Activated gamma-delta T cell treated with anti-CD3 and anti-CD28 coated beads, Interleukin-2, amount 50 U/mL, for 16 hours (primary cell): ENCODE measurements around the gene OBP2B.
"Not testable (repeated sequence)": the region's sequence is repeated elsewhere in the genome, so short reads cannot be mapped to it uniquely, and the experiment has no call there.

Source experiments
- DNase-seq: peaks from one replicate; pipeline ENCODE4 v3.0.0-alpha.2; 2020; ENCODE audit warnings: low read depth

OBP2B gene, protein sequence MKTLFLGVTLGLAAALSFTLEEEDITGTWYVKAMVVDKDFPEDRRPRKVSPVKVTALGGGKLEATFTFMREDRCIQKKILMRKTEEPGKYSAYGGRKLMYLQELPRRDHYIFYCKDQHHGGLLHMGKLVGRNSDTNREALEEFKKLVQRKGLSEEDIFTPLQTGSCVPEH

DNA sequence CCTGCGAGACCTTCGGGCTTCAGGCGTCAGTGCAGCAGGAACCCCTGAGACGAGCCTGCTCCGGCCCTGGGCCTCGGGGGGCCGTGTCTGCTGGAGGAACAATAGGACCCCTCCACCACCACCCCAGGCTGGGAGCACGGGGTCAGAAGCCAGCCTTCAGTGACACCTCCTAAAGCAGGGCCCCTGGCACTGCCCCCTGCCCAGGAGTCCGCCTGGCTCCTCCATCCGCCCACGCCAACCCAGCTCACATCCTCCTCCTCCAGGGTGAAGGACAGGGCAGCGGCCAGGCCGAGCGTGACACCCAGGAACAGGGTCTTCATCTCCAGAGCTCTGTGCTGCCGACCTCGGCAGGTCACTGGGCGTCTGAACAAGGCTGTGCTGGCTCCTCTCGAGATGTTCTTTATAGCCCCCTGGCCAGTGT, at the start of gene OBP2B:
OBP2B (minus strand) TSS at position 371 of the 421 bp plus-strand sequence; CDS start at position 320, 51 bp downstream.
- not testable (repeated sequence) for DNase-seq

DNA sequence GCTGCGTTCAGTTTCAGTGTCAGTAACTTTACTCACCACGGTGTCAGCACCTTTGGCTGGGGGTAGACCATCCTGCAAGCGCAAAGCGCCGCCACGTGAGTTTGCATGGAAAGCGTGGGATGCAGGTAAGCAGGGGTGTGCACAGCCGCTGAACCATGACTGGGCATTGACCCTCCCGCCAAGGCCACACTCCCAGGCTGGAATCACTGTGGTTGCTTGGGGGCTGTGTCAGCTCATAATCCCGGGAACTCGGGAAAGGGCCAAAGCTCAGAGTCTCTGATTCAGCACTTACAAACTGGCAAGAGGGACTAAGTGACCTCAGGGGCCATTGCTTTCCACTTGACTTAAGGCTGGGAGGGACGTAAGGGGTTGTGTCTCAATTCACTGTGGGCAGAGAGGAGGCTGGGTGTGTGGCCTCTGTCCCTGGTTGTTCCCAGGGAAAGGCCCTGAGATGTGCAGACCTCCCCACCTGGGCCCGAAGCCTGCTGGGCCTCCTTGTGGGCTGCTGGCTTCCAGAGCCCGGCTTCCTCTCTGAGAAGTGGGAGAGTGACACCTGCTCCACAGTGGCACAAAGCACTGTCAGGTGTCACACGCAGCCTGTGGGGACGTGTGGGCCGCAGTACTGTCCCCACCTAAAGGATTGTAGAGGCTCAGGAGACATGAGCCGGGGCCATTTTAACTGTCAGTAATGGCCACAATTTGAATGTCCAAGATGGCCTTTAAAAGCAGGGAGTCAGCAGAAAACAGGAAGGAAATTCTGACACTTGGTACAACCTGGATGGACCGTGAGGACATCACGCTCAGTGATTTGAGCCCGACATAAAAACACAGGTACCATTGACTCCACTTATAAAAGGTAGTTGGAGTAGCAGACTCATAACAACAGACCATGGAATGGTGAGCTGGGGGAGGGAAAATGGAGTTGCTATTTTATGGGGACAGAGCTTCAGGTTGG, 49.3 kb upstream of the OBP2B start:
- DNase-seq, result no peak

DNA sequence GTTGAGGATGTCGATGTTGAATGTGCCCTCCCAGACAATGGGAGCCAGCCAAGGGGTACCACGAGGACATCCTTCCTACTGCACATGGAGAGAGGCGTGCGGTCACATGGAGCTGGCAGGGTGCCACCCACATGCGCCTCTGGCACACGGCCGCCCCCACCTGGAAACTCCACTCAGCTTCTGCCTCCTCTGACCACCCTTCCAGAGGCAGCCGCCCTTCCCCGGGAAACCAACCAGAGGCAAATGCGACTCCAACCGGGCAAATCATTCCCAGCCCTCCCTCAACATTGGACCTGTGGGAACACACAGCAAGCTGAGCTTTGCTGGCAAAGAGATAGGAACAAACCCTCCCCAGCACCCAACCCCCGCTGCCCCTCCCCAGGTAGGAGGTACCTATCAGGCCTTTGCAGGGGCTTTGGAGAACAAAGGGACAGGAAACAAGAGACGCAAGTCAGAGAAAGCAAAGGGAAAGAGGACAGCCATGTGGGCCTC, 48.5 kb upstream of the OBP2B start:
- no peak for DNase-seq

DNA sequence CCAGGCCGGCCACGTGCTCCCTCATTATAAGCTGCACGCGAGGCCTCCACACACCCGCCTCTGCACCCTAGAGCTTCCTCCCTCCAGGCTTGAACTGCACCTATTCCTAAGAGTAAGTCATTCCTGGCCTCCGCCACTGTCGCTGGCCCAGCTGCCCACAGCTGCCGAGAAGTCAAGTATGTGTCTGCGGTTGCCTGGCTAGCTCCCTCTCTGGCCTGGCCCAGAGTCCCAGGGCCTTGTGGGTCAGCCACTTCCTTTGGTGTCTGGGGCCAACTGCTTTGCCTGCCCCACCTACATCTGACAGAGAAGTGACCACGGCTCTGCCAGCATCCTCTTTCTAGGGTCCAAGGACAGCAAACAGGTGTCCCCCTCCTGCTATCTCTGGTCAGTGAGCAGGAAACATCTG, 47.6 kb upstream of the OBP2B start:
- no peak for DNase-seq

DNA sequence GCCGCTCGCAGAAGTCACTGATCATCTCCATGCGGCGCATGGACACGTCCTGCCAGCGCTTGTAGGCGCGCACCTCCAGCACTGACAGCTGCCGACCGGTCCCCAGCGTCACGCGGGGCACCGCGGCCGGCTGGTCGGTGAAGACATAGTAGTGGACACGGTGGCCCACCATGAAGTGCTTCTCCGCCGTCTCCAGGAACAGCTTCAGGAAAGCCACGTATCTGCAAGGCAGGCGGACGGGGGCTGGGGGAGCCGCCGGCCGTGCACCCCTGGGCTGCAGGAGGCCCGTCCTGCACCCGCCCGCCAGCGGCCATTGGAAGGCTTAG, 47.0 kb upstream of the OBP2B start:
- no peak for DNase-seq

DNA sequence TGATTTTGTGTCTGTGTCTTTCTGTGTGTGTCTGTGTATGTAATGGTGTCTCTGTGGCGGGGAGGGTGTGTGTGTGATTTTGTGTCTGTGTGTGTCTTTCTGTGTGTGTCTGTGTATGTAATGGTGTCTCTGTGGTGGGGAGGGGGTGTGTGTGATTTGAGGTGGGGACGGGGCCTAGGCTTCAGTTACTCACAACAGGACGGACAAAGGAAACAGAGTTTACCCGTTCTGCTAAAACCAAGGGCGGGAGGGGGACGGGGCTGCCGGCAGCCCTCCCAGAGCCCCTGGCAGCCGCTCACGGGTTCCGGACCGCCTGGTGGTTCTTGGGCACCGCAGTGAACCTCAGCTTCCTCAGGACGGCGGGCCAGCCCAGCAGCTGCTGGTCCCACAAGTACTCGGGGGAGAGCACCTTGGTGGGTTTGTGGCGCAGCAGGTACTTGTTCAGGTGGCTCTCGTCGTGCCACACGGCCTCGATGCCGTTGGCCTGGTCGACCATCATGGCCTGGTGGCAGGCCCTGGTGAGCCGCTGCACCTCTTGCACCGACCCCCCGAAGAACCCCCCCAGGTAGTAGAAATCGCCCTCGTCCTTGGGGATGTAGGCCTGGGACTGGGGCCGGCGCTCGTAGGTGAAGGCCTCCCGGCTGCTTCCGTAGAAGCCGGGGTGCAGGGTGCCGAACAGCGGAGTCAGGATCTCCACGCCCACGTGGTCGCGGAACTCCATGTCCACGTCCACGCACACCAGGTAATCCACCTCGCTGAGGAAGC, 46.5 kb upstream of the OBP2B start:
- no peak for DNase-seq

DNA sequence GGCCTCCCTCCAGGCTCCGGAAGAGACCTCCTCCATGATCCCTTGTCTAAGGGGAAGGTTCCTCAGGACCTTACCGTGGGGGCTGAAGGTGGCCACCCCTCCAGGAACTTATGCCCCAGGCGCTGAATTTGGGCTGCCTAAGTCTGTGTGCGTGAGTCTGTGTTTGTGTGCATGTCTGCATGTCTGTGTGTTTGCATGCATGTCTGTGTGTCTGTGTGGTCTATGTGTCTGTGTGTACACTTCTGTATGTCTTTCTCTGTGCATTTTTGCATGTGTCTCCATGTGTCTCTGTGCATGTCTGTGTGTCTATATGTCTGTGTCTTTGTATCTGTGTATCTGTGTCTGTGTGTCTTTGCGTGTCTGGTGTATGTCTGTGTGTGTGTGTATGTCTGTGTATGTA, 45.4 kb upstream of the OBP2B start:
- DNase-seq, result no peak

DNA sequence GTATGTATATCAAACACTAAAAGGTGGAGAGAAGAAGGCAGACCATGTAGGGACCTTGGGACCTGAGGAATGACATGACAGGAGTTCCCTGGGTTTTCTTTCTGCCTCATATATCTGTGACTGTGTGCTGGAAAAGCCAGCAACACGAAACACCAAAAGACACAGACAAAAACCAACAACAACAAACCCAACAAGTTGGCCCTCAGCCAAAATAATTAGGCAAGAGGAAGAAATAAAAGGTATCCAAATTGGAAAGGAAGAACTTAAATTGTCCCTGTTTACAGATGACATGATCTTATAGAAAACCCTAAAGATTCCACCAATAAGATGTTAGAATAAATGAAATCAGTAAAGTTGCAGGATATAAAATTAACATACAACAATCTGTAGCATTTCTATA, 44.2 kb upstream of the OBP2B start:
- DNase-seq, result no peak

DNA sequence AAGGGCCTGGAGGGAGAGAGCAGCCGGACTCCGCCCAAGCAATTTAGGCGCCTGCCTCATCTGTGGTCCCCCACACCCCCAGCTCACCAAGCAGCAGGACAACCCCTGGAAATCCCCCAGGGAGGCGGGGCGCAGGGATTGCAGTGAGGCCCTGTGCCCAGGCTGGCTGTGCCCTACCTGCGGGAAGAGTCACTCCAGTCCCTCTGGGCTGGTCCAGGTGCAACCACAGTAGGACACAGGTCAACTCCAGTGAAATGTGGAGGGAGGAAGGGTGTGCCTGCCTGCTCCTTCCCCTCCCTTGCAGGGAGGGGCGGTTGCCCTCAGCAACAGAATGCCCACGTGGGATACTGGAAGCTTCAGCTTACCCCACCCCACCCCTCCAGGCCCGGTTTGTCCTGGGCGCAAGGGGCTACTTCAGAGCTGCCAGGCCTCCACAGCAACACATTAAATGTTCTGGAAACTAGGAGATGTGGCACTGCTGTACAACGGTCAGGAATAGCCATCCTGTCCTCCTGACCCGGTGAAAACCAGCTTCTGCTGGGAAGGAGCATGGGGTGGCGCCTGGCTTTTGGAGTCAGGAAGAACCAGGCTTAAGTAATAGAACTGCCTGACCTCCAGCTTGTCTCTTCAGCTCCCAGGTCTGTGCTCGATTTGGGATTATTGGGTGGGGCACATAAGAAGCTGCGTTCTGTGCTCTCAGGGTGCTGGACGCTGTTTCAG, 43.4 kb upstream of the OBP2B start:
- DNase-seq, result no peak

DNA sequence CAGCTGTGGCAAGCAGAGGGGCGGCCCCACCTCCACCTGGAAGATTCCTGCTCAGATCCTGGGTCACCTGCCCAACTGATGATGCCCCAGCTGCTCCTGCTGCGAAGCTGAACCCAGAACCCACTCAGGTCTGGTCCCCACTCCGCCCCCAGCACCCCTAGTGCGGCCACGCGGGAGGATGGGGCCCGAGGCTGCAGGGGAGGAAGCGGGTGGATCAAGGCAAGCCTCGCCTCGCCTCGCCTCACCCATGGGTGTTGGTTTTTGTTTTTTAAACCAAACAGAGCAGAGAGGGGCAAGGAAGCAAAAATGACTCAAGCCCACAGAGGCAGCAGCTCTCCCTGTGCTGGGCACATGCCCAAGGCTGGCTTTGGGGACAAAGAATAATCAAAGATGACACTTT, 42.7 kb upstream of the OBP2B start:
- no peak for DNase-seq

DNA sequence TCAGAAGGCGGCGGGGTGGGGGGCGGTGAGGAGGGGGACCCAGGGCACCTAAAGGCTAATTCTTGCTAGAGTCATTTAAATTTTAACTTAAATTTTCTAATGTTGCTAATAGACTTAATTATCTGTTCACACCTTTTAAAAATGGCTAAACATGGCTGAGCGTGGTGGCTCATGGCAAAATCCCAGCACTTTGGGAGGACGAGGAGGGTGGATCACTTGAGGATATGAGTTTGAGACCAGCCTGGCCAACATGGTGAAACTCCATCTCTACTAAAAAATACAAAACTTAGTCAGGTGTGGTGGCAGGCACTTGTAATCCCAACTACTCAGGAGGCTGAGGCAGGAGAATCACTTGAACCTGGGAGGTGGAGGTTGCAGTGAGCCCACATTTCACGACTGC, 42.2 kb upstream of the OBP2B start:
- not testable (repeated sequence) for DNase-seq

DNA sequence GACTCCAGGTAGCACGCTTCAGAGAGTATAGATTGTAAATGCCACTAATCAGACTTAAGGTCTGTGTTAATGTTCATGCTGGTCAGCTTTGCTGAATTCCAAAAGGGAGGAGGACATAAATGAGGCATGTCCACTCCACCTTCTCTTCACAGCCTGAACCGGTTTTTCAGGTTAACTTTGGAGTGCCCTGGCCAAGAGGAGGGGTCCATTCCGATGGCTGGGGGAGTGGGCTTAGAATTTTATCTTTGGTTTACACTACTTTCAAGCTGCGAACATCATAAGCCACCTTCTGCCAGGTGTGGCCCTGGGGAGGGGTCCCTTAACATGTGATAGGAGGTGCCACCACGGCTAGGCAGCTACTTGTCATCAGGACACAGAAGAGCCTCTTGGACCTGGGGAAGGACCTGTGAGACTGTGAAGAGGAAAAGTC, 41.7 kb upstream of the OBP2B start:
- DNase-seq, result no peak

DNA sequence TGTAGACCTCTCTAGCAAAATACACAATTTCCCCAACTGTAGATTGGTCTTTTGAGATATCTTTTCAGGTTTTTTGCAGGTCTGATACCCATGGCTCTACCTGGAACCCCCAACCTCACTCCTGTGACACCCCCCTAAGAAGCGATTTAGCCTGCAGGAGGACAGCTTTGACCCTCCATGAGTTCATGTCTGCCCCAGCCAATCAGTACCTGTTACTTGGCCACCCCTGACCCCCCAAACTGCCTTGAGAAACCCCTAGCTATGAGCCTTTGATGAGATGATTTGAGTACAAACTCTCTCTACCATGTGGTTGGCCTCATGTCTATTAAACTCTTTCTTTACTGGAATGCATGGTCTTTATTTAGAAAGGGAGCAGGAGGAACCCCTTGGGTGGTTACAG, 40.3 kb upstream of the OBP2B start:
- no peak for DNase-seq

DNA sequence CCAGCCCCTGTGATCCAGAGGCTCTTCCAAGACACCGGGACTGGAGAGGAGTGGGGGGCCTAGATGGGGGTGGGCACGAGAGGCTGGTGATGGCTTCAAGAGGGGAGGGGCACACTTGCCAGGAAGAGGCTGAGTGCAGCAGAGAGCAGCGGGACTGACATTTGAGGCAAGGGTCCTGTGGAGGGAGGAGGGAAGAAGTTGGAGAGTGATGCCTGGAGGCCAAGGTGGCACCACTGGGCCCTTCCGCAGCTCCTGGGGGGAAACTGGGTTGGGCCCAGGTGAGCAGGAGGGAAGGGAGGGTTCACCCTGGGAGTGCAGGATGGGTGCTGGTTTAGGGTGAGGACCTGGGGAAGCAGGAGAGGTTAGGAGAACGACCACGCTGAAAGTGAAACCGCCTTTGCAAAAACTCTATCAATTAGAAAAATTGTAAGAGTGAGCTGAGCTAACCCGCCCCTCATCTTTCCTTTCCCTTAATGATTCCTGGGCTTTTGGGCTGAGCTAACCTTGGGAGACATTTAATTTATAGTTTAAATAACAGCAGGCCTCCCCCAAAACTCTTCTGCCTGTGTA, 39.8 kb upstream of the OBP2B start:
- no peak for DNase-seq

DNA sequence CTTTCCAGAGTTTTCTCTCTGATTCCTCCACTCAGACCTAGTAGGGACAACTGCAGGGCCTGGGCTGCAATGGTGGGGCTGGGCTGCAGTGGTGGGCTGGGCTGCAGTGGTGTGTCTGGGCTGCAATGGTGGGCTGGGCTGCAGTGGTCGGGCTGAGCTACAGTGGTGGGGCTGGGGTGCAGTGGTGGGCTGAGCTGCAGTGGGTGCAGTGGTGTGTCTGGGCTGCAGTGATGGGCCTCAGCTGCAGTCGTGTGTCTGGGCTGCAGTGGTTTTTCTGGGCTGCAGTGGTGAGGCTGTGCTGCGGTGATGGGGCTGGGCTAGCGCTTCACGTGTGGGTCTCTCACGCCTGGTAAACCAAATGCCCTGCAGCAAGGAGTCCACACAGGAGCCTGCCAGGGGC, 38.6 kb upstream of the OBP2B start:
- no peak for DNase-seq

DNA sequence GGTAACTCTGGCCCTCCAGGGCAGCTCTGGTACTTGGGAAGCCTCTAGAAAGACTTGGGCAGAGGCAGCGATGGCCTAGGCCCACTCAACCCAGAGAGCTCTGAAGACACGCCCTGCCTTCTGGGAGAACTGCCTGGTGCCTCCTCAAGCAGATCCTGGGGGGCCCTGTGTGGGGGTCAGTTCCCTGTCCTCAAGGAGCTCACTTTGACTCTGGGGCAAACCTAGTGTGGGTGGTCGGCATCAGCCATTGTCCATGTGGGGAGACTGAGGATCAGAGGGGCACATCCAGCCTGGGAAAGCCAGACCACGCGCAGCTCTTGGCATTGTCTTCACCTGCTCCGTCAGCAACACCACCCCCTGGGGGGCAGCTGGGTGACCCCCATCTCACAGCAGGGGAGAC, 37.9 kb upstream of the OBP2B start:
- DNase-seq, result no peak

DNA sequence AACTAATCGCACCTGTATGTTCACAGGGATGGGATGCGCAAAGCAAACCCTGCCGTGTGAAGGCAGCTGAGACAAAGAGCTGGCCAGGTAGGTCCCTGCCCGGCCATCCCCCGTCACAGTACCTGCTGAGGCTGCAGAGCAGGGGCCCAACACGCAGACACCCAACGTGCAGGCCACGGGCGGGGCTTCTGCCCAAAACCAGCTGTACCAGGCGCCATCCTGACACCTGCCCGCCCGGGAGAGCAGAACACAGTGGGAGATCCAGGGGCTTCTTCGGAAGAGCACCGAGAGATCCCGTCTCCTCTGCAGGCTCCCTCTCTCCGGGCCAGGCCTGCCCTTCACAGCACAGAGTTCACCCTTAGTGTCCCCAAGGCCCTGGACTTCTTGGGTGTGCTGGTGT, 37.5 kb upstream of the OBP2B start:
- no peak for DNase-seq

DNA sequence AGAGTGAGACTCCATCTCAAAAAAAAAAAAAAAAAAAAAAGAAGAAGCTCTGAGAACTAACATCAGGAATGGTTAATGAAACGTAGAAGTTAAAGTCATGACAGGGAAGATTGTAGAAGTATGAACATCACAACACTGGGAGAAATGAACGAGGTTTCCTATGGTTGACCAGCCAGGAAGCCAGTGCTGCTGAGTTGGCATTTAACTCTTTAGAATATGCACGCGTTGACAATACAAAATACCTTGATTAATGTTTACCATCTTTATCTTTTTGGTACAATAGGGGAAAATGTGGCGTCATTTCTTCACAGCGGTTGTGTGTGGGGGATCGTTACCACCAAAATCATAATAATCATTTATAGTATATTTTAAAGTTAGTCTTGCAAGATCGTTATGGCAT, 33.9 kb upstream of the OBP2B start:
- no peak for DNase-seq

DNA sequence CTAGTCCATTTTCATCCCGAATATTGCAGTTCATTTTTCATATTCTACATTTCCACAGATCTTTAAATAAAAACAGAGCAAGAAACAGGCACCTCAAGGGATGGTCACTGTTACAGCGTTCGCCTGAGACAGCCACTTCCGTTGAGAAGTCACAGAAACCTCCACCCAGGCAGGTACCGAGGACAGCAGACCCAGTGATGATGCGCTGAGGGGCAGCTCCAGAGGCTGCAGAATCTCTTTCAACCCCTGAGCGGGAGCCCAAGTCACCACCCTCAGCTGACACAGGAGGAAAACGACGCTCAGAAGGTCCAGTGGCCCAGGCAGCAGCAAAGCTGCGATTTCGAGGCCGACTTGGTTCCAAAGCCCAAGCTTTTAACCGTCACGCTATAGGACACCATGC, 33.2 kb upstream of the OBP2B start:
- DNase-seq, result no peak

DNA sequence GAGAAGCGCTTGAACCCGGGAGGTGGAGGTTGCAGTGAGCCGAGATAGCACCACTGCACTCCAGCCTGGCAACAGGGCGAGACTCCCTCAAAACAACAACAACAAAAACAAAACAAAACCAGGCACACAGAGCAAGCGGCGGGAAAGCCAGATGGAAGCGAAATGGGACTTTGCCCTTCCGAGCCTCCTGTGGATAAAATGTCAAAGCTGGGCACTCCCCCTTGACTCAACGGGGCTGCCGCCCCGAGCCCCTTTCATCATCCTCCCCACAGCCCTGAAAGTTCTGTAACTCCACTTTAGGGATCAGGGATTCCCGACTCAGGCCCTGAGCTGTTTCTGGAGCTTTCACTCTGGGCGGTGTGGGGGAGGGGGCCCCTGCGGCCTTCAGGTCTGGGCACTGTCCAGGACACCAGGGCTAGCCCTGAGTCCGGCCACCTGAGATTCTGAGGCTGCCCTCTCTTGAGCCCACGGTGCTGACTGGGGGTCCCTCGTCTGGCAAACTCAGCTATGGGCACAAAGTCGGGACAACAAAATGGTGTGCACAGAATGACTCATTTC, 30.6 kb upstream of the OBP2B start:
- no peak for DNase-seq

DNA sequence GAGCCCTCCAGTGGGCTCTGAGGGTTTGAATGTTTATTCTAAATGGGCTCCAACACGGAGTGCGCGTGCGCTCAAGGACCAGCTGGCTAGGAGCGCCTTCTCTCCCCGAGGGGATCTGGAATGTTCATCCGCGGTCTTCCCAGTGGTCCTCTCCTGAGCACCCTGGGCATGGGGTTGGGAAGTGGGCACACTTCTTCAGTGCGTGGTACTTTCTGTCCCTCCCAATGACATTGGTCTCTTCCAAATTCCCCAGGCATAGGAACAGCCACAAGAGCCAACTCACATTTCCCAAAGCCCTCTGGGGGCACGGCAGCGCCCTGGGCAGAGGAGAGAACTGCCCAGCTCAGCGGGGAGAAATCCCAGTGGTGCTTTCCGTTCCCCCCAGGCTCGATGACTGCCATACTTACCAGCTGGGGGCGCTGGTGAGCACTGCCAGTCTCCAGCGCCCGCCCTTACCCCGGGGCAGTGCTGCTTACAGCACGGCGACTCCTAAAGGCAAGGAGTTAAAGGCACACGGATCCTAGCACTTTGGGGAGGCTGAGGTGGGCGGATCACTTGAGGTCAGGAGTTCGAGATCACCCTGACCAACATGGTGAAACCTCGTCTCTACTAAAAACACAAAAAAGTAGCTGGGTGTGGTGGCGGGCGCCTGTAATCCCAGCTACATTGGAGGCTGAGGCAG, 29.9 kb upstream of the OBP2B start:
- DNase-seq, result peak; percentile 42
